Fibroblast of peridontal ligament (primary cell): ENCODE data around the gene GPC6.

ENCODE experiments used
- DNase-seq: peaks from one replicate; pipeline ENCODE4 v3.0.0-alpha.2; 2010; ENCODE audit errors: extremely low read depth

Gene GPC6

DNA sequence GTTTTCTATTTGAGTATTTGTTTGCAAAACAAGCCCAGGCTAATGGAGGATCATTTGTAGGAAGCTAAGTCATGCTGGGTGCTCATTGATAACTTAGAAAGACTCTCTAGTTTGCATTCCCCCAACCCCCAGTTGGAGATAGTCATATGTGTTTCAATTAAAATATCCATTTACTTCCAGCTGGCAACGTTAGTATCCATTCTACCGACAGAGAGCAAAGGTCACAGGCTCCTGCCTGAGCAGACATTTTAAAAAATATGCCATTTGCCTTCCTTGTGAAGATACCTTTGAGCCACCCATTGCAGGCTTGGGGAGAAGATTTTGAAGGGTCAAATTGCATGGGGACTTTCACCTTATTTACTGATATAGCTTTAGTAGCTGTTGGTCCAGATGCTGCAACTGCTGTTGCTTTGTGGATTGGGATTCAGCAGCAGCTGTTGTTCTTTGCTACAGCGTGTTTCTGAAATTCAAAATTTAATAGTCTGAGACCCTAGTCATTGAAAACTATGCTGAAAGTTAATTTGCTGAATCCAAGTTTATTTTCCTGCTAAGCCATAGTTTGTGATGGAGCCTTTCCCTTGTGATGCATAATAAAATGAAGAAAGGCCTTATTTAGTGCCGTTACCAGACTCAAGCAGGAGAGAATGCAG is 335.1 kb downstream of the GPC6 start:
- no peak for DNase-seq

DNA sequence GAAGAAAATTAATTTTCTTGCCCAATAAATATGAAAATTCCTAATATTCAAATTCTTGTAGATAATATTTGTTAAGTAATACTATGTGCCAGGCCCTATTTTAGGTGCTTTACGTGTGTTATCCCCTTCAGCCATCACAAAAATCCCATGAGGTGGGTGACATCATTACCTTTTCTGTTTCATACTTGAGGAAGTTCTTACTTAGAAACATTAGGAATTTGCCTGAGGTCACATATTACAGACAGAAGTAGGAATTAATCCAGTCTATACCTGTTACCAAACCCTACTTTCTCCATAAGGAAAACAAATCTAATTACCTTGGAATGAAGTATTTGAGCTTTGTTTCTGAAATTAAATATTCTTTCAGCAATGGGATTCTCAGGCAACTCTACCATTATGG is 336.1 kb downstream of the GPC6 start:
- no peak for DNase-seq

DNA sequence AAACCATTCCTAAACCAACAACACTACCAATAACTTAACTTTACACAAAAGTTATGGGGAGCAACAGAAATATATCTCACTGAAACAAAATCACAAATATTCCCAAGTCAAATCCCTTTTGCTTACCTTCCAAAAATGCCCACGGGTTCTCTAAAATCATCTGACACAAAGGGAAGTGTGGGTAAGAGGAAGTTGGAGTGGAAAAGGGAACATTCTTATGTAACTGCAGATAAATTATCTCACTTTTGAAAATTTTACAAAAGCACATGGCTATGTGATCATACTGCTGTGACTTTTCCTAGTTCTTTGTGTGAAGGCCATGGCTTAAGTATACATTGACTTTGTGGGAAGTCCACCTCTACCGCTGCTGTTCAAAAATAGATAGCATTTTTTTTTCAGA is 350.5 kb downstream of the GPC6 start:
- no peak for DNase-seq

DNA sequence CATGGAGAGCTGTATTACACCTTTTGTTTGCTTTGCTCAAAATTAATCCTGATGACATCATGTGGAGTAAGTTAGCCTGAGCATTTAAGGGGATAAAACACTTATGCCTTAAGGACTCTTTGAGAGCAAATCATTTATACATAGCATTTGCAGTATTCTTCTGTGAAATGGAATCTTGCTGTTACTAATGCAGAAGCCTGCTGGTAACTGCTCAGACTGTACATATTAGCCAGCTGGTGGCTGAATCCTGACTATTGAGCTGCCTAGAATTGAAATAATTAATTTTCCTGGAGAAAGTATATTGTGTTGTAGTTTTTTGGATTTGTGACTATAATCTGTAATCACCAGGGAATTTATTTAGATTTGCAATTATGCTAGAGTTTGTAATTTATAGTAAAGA is 363.2 kb downstream of the GPC6 start:
- DNase-seq, result no peak

DNA sequence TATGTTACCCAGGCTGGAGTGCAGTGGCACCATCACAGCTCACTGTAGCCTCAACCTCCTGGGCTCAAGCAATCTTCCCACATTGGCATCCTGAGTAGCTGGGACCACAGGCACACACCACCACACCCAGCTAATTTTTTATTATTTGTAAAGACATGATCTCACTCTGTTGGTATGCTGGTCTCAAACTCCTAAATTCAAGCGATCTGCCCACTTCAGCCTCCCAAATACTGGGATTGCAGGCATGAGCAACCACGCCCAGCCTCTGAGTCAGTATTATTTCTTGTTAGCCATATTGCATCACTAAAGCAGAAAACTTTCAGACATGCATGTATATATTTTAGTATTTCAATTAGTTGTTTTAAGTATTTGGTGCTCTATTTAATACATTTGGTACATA is 376.4 kb downstream of the GPC6 start:
- DNase-seq, result peak; percentile 96

DNA sequence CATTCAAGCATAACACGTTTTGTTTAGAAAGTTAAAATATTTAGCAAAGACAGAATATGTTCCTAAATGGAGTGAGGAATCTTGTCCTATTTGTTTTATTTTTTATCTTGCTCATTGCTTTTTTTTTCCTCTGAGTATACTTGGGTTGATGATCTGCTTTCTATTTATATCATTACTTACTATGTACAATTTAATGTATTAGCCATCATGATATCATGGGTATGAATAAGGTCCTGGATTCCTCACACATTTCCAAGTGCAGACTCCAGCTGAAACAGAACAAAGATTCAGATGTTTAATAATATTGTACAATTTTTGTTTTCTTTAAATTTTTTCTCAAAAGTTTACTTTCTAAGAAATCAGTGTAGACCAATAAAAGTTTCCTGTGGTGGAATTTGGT is 388.2 kb downstream of the GPC6 start:
- no peak for DNase-seq

DNA sequence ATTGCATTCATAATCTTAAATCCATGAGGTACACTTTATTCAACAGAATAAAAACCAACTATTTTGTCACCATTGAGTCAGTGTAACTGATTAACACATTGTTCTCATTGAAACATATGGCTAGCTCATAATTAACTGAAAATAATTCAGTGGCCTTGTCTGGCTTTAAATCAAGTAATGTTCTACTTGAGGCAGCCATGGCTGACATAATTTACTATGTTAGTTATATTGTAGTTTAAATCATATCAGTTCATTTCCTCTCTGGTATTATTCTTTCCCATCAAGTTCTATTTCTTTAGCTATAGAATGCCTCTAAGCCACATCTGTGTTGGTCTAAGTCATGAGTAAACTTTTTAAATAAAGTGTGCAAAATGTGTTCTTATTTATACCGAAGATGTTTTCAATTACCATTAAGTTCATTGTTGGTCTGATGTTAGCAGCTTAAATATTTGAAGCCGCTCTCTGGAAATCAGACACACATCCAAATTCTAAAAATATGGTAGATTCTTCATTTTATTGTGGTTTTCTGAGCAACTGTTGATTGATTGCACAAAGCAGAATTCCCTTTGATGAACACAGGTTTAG is 393.7 kb downstream of the GPC6 start:
- DNase-seq, result peak; percentile 83

DNA sequence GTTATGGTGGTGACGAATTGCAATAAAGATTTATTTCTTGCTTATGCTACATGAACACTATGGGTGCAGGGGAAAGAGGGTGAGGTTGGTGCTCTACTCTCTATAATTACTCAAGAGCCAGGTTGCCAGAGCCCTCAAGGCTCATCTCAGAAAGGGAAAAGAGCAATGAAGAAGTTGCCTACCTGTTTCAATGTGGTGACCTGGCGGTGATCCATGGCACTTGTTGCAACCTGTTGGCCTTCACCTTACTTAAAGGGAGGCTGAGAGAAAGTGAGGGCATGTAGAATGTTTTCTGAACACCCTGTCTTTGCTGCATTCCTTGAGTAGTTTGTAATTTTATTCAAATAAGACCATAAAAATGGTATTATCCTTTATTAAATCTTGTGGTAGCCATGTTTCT is 394.4 kb downstream of the GPC6 start:
- no peak for DNase-seq

DNA sequence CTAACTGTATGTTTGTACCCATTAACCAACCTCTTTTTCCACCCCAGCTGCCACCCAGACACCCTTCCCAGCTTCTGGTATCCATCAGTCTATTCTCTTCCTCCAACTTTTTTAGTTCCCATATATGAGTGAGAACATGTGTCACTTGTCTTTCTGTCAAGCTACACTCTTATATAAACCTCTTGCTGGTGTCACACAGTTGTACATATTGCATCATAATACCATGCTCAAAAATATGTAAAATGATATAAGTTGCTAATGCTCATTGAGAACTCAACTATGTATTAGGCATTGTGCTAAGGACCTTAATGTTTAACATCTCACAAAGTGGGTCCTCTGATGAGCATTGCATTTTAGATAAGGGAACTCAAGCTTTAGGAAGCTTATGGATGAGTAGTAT is 395.4 kb downstream of the GPC6 start:
- DNase-seq, result no peak

DNA sequence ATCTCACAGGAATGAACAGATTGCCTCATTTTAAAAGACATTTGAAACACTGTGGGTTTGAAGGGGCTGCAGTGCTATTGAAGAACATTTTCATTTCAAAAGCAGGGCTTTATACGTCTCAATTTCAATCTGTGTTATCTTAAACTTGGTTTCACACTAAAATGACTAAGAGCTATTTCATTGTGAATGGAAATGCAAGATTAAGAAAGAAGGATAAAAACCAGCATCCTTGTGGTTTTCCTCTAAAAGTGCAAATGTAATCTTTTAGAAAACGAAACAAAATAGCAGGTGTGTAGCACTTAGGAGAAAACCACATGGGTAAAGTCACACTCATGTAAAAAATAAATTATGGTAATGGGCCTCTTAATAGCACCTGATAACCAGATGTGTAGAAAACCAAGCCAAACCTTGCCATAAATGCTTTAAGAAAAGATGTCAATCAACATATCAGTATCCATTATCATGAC is 397.7 kb downstream of the GPC6 start:
- peak; percentile 69 for DNase-seq

DNA sequence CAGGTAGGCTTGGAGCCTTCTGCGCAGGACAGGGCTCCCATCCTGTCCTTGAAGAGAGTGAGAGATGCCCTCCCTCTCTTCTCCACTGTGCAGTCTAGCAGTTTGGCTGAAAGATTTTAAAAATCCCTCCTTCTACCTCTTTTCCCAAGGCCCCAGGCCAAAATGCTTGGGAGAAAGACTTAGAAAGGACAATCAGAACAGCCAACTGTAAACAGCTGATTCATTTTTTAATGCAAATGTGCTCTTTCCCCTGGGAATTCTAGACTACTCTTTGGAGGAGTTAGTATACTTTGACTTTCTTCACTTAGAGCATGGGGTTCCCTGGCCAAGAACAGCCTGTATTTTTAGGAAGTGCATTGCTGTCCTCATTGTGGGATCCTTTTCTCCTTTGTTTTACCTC is 398.9 kb downstream of the GPC6 start:
- DNase-seq, result peak; percentile 64

DNA sequence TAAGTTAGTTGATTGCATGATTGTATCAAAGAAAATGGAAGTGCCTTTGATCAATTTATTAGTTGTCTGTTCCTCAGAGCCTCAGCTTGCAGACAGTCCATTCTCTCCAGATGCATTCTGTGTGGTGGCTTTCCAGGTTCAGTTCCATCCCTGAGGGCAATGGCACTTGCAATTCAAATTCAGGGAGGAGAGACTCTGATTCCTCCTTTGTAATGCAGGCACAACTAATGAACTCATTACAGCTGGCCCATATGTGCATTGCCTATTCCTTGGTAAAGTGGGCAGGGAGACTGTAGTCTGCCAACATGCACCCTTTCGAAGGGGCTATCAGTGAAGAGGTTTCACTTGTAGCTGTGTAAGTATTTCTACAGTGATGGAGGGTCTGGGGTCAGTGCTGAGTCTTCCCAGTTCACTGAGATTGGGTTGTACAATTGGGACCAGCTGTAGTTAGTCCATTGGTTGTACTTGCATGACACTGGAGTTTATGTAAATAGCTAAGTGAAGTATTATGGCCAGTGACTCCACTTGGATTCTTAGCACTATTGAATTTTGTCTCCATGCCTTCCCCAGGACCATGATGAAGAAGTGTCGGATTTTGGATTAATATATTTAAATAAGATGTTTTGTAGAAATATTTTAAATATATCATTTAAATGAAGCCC is 401.7 kb downstream of the GPC6 start:
- no peak for DNase-seq

DNA sequence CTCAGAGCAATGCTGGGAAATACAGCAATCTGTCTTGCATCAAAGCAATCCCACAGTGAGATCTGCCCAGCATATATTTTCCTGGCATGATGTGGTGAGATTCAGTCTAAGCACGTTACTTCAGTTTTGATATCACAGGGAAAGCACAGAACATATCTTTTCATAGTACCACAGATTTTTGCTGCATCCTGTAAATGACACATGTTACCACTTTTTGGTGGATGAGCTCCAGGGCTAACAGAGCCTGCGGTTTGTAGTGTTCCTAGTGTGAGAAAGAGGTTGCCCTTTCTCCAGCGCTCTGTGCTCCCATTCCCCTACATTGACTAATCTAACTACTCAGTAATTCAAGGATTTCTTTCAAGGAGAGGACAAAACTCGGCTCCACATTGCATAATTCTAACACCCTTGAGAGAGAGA is 409.0 kb downstream of the GPC6 start:
- peak; percentile 96 for DNase-seq

DNA sequence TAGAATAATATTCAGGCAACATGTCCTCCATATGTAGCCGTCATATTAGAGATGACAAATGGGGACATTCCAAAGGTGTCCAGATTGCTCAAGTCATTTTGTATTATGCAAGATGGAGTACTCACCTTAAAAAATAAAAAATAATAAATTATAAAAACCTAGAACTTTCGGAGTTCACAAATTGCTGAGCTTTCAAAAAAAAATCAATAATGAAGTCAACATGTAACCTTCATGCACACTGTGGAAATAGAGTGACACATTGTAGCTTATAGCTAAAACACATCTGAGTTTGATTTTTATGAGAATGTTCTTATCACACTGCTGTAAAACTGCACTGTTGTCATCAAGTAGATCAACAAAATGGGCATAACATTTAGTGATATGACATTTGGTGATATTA is 411.2 kb downstream of the GPC6 start:
- DNase-seq, result no peak

DNA sequence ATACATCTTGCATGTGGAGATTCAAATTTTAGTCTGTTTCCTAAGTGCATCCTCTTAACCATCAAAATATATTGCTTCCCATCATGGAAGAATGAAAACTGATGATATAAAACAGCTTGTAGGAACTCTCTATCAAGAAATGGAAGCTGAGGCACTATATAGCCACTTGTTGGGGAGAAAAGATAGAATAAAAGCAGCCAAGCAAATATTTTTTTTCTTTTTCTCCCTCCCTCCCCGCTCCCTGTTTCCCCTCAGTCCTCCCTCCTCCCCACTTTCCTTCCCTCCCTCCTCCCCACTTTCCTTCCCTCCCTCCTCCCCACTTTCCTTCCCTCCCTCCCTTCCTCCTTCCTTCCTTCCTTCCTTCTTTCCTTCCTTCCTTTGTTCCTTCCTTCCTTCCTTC is 413.8 kb downstream of the GPC6 start:
- no peak for DNase-seq

DNA sequence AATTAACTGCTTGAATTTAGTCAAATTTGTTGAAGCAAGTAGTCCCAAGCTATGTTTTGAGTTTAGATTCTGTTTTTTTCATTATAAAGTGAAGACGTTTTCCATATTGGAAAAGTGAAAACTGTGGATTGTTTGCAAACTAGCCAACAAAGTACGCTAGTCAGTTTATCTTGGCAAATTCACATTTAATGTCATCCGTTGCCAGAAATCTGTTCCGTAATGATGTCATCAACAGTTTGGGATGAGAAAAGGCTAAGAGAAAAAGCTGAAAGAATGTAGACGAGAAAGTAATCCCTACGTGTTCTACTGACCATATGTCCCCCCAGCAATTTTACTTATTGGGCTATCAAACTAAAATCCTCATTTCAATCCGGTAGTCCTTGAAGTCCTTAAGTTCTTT is 419.6 kb downstream of the GPC6 start:
- DNase-seq, result no peak

DNA sequence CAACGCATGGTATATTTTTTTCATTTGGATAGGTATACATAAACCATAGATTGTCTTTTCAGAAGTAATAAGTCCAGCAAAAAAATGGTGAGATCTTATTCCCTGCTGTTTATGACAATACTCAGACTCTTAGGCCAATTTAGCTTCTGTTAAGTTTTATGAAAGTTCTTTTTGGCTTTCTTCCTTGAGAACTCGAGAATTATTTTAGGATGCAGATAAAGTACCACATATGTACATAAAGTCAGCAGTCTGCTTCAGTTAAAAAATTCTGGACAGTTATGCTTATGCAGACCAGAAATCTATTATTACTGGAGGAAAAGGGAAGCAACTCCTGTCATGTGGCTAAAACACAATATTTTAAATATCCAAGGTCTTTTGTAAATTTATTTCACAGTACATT is 422.9 kb downstream of the GPC6 start:
- DNase-seq, result no peak

DNA sequence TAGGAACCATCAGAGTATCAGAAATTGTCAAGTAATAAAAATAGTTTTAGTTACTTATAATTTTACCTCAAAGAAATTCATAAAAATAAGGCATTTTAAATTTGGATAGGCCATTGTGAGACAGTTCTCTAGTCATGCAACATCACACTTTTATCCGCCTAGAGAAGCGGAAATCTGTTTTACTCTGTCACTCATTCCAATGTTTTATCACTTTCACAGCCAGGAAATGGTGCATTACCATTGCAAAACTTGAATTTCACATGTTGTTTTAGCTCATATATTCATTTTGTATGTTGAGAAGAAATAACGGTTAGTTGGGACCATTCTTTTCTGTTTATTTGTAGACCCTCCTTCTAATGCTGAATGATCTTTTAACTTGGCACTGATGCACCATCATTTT is 427.2 kb downstream of the GPC6 start:
- DNase-seq, result no peak

DNA sequence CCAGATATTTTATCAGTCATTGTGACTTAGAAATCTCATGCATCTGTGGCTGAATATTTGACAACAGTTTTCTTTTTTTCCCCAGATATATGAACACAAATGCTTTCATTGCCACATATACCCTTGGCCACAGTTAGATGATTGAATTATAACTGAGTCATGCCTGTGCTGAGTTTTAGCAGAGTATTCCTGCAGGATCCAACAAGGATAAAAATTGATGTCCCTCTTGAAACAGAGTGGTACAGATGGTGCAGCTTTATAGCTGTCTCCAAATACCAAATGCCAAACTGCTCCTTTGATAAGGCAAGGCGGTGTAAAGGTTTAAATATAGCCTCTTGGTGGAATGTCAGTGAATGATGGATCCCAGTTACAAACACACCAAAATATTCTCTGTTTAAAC is 428.5 kb downstream of the GPC6 start:
- DNase-seq, result no peak

DNA sequence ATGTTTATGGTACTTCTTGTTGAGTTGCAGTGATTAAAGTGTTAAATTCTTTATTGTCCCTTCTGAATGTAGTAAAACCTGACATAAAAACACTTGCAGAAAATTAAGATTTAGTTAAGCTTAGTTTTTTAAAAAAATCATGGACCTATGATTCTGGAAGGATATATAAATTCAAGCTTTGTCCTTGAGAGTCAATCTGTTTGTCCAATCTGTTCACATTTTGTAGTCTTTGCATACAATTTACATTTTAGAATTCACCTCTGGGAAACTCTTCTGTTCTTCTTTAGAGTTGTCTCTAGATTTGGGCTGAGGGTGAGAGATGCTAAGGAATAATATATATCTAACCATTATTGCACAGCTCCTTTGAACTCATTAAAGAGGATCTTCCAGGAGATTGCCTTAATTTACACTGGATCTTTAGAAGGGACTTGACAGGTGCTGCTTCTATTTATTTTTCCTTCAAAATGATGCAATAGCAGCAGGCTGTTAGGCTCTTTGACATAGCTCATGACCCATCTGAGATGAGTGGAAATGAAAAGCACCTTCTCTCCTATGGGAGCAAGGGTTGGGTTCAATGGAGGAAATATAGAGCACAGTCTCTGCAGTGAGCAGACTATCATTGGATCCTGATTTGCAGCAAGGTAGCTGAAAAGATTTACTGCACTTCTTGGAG is 433.9 kb downstream of the GPC6 start:
- no peak for DNase-seq

DNA sequence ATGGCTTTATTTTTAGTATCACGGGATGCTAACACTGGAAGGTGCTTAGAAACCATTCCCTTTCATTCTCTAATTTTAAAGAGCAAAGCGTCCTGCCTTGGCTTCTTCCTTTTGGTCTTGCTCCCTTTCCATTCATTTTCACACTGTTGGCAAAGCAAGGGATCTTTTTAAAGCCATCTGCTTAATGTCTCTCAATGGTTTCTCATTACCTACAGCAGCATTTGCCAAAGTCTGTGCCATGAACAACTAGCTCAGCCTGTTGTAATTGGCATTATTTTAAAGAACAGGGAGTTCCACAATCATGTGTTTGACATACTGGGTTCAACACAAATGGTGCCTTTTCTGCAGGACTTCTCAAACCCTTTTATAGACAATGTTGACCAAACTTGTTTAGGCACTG is 444.3 kb downstream of the GPC6 start:
- DNase-seq, result no peak

DNA sequence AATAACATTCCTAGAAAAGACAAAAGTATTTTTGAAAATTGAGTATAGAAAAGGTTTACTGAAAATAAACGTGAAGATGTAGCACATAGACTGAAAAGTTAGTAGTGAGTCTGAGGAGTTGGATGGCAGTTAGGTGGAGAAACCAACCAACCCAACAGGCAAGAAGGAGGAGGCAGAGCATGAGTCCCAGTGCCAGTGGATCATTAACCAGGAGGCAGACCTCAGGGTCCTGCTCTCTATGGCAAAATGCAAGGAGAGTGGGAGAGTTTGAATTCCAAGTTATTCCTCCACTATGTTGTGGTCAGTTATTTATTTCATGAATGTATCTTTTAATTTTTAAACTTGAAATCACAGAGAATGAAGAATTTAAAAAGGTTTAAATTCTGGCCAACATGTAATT is 446.4 kb downstream of the GPC6 start:
- no peak for DNase-seq

DNA sequence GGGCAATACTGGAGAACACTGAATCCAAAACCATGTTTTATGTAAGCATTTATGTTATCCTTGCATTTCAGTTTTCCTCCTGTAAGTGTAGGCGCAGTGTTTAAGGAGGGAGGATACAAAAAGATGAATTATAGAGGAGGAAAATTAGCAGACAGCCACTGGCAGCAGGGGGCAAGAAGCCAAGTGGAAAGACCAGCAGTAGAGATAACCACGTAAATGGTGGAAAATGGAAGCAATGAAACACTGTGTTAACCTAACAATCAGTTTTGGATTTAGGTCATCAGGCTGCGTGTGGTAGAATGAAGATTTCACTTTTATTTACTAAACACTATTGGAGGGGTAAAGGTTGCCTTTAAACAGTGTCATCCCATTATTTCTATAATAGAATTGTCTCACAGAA is 447.3 kb downstream of the GPC6 start:
- no peak for DNase-seq
